Endothelial cell of umbilical vein (primary cell): ENCODE measurements around the gene CHN2.

Experiments
- CTCF ChIP-seq, 2 donors: IDR thresholded peaks; 1 replicate in 1 of 2; 2 replicates in 1 of 2; pipeline ENCODE4 v1.5.1; 2011; ENCODE audit warnings: low read length in 2 of 2, mild to moderate bottlenecking in 2 of 2, moderate library complexity in 2 of 2, control low read depth in 1 of 2, inconsistent platforms in 1 of 2, low read depth in 1 of 2; ENCODE audit not compliant: insufficient read depth in 1 of 2; ENCODE audit errors: extremely low read depth in 1 of 2
- EZH2 ChIP-seq: IDR thresholded peaks from 2 replicates; pipeline ENCODE4 v1.6.1; 2012; ENCODE audit warnings: borderline replicate concordance, low read depth, mild to moderate bottlenecking, moderate library complexity, low read length, inconsistent platforms; ENCODE audit not compliant: severe bottlenecking
- FOS ChIP-seq: IDR thresholded peaks from 2 replicates; pipeline ENCODE4 v1.6.1; 2011; ENCODE audit warnings: mild to moderate bottlenecking, low read length, moderate library complexity, borderline replicate concordance; ENCODE audit not compliant: insufficient read depth
- MYC ChIP-seq: IDR thresholded peaks from one replicate; pipeline ENCODE4 v1.6.1; 2011; ENCODE audit warnings: mild to moderate bottlenecking, low read depth, low read length
- POLR2A ChIP-seq: IDR thresholded peaks from 2 replicates; pipeline ENCODE4 v1.6.1; 2012; ENCODE audit warnings: low read depth, mild to moderate bottlenecking, control low read depth, low read length
- POLR2AphosphoS5 ChIP-seq: IDR thresholded peaks from 2 replicates; pipeline ENCODE4 v1.6.1; 2012; ENCODE audit warnings: low read depth, mild to moderate bottlenecking, control low read depth, low read length, moderate library complexity; ENCODE audit not compliant: insufficient read depth

- TF ChIP-seq CTCF (IDR thresholded peaks at IDR 0.05; ENCODE audit: extremely low read depth in 1 of 2, insufficient read depth in 1 of 2, low read depth in 1 of 2, low read length in 2 of 2) (no peak), MYC (no peak), POLR2AphosphoS5 (no peak), POLR2A (no peak), FOS (no peak), EZH2 (no peak)
These were observed 124.5 kb downstream of the CHN2 start for GRCh38 chr7:29318853-29319718.
